GM21529 (cell line): ENCODE measurements around the gene SERPINA6.
"Not testable (repeated sequence)": the region's sequence is repeated elsewhere in the genome, so short reads cannot be mapped to it uniquely, and the experiment has no call there.

Source experiments
- ATAC-seq: cut with Tn5 transposase; IDR thresholded peaks from one replicate; pipeline ENCODE4 v1.9.1; 2021; ENCODE audit not compliant: unreplicated experiment

Gene SERPINA6

DNA sequence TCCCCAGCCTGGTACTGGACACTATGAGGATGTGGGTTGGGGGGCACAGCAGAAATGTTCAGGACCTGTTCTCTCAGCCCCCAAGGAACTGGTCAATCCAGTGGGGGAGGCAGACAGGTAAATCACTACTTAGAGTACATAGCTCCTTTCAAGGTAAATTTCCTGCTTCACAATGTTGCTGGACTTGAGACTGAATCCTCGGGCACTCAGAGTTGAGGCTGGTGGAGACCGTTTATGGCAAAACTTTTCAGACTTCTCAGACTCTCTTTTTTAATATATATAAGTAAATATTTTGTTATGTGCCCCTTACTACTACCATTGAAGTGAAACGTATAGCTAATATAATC lies 29.6 kb downstream of the SERPINA6 start:
- ATAC-seq, result no peak

DNA sequence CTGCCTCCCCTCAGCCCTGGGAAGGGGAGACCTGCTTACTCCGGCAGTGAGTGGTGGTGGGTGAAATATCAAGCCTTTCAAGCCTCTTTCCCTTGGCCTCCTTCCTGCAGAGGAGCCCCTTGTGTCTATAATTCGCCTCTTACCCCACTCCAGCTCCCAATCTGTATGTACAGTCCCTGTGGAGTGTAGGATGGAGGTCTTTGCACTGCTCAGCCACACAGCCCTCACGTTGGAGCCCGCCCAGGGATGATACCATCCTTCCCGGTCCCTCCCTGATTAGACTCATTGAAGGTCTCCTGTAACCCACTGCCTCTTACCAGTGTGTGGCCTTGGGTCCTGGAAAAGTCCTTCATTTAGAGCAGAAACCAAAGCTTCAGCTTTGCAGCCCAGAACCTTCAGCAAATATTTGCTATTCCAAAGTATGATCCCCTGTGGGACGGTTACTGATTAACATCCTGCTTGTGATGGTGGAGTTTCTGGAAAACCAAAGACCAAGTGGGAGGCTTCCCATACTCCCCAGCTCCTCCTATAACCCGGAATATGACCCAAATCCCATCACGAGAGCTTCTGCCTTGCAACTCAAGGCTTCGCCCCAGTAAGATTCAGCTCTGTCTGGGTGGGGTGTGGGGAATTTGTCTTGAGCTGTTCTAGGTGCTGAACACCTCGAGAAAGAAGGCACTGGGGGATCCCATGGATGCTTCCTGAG lies 30.1 kb downstream of the SERPINA6 start, which contains the start of gene SERPINA10:
SERPINA10 (minus strand) TSS at position 397 of the 706 bp plus-strand sequence. CDS start 2,675 bp downstream, outside the sequence.
- ATAC-seq, result no peak

DNA sequence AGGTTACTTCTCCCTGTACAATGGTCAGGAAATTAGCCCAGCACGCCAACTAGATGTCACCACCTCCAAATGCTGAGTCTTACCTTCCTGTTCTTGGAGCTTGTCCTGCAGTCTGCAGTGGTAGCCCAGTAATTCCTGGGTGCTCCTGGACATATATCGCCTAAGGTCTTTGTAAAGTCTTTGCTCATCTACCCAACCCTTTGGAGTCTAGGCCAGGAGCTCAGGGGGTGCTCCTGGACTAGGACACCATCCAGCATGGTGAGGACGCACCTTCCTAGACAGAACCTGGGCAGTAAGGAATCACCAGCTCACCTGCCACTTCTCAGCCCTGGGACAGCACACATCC lies 30.6 kb downstream of the SERPINA6 start:
- no peak for ATAC-seq

DNA sequence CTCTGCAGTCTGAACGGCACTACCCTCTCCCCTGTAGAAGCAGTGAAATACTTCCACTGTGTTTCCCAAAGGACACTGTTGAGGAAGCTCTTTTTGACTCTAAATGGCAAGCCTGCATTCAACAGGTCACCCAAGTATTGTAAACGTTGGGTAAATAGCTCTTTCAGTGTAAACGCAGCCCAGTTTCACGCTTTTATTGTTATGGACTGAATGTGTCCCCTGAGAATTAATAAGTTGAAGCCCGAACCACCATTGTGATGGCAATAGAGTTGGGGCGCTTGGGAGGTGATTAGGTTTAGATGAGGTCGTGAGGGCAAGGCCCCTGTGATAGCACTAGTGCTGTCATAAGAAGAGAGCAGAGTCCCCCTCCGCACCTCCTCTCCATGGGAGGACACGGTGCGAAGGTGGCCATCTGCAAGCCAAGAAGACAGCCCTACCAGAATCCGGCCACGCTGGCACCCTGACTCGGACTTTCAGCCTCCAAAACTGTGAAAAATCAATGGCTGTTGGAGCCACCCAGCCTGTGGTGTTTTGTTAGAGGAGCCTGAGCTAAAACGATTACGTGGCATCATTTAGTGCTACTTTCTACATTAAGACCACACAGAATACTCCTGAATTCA lies 31.1 kb downstream of the SERPINA6 start:
- ATAC-seq, result no peak

- ATAC-seq, result no peak
These were observed 31.8 kb downstream of the SERPINA6 start for GRCh38 chr14:94291159-94291905.

GRCh38 chr14:94290197-94290596 lies 32.9 kb downstream of the SERPINA6 start:
- no peak for ATAC-seq

DNA sequence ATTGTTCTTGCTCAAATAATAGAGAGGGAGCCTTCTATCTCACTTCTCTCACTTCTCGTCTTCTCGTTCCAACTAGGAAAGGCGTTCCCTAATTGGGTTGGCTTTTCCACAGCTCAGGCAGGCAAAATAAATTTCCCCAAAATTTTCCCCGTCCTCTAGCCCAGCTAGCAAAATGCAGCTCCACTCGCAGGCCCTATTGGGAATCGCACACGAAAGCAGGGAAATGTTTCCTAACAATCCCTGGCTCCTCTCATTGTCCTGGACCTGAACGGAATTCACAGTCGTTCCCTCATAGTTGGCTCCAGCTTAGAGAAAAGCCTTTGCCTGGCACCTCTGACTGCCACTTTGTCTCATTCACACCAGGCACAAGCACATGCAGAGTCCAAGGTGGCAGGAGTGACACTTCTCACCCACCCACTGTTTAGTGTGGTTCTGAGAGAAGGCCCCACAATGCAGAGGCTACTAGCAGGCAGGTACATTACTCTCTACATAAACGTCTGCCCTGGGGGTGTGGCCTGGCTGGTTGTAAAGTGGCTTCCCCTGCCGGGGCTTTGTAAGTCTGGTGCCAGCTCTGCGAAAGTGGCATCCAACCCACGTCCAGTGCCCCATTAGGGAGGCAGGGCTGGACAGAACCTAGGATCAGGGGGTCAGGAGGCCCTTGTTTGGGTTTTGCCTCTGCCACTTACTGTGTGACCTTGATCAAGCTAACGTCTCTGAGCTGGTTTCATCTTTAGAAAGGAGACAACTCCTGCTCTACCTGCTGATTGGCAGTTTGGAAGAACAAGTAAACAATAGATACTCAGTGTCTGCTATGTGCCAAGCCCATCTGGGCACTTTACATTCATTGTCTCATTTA lies 34.3 kb downstream of the SERPINA6 start:
- ATAC-seq, result no peak

DNA sequence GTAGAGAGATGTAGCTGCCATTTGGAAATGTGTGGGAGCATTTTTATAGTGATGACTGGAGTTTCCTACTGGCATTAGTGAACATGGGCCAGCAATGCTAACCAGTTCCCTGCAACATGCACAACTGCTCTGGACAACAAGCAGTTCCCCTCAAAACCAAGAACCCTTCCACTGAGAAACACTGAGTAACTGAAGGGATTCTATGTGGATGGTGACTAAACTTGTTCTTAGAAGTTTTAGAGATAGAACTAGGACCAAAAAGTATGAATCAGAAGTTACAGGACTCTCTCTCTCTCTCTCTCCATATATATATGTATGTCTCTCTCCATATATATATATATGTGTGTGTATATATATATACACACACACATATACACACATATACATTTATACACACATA lies 38.0 kb downstream of the SERPINA6 start:
- ATAC-seq, result no peak

DNA sequence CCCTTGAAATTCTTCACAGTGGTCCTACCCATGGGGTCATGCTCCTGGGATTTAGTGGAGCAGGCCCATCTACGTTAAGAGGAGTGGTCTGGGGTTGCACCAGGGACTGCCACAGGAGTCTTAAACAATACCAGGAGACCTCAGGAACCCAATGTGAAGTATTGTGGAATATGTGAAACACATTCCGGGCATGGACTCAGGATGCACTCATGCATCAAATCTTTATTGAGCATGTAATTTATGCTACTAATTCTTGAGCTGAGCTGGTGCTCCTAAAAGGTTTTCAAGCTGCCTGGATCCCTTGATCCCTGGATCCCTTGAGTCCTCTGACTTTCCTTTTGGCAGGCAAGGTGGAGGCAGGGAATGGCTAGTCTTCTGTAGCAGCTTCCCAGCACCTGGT lies 38.9 kb downstream of the SERPINA6 start:
- ATAC-seq, result no peak

GRCh38 chr14:94282991-94283723 lies 40.0 kb downstream of the SERPINA6 start:
- no peak for ATAC-seq

GRCh38 chr14:94278731-94279130 lies 44.4 kb downstream of the SERPINA6 start:
- no peak for ATAC-seq

DNA sequence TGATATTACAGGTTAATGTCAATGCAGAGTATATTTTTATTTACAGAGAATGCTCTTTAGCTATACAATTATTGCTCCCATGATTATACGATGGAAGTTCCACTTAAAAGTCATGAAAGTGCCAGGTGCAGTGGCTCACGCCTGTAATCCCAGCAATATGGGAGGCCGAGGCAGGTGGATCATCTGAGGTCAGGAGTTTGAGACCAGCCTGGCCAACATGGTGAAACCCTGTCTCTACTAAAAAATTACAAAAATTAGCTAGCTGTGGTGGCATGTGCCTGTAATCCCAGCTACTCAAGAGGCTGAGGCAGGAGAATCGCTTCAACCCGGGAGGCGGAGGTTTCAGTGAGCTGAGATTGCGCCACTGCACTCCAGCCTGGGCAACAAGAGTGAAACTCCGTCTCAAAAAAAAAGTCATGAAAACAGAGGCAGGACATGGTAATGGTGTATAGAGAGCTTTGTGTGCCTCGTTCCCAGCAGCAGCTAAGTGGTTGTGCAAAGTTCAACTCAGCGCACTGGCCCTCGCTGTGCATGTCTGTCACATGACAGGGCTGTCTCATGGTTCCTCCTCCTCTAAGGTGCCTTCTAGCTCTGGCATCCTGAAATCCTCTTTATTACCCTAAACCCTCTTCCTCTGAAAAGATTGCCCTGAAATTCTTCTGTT lies 46.1 kb downstream of the SERPINA6 start:
- ATAC-seq, result not testable (repeated sequence)

DNA sequence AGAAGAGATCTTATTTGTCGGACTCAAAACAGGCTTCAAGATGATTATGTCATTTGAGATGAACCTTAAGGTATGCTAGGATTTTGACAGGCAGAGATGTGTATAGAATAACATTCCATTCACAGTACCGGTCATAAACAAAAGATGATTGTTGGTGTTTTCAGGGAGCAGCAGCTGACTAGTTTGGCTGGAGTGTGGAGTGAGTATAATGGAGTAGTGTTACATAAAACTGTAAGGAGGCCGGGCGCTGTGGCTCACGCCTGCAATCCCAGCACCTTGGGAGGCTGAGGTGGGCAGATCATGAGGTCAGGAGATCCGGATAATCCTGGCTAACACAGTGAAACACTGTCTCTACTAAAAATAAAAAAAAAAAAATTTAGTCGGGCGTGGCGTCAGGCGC lies 54.0 kb downstream of the SERPINA6 start:
- ATAC-seq, result no peak

DNA sequence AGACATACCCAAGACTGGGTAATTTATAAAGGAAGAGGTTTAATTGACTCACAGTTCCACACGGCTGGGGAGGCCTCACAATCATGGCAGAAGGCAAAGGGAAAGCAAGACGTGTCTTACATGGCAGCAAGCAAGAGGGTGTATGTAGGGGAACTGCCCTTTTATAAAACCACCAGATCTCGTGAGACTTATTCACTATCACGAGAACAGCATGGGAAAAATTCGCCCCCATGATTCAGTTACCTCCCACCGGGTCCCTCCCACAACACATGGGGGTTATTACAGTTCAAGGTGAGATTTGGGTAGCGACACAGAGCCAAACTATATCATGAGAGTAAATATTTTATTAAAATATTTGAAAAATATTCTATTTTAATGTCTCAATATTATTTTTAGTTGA lies 54.6 kb downstream of the SERPINA6 start:
- ATAC-seq, result not testable (repeated sequence)

DNA sequence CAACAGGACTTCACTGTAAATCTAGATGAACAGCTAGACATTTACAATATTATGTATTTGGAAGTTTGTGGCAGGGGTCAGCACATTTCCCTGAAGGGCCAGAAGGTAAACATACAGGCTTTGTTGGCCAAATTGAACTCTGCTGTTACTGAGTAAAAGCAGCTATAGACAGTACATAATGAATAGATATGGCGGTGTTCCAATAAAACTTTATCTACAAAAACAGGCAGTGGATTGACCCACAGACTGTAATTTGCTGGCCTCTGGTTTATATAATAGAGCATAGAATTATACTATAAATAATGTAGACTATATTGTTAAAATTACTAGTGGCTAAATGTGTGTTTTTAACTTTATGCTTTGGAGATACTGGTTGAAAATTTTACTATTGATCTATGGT lies 55.8 kb downstream of the SERPINA6 start:
- no peak for ATAC-seq

- ATAC-seq, result not testable (repeated sequence)
These were observed 58.9 kb downstream of the SERPINA6 start for GRCh38 chr14:94264195-94264594.
